Endodermal cell (in vitro differentiated cells): Measurements from ENCODE around the gene TVP23A. TPM values are rescaled to one million over a fixed set of nuclear protein-coding genes. Genes with fewer than 3 reads are reported as not detected.

Source experiments
- DNase-seq: peaks from one replicate; pipeline ENCODE4 v3.0.0-alpha.2; 2017
- H3K27ac ChIP-seq: 2 replicates; pipeline ENCODE4 v1.5.1; 2013; ENCODE audit warnings: mild to moderate bottlenecking, low read depth, low read length, moderate library complexity
- H3K27me3 ChIP-seq: 2 replicates; pipeline ENCODE4 v1.6.1; 2013; ENCODE audit warnings: mild to moderate bottlenecking, low read length, moderate library complexity; ENCODE audit not compliant: insufficient read depth, control insufficient read depth, poor library complexity, severe bottlenecking
- H3K36me3 ChIP-seq: 2 replicates; pipeline ENCODE4 v1.7.0; 2013; ENCODE audit warnings: mild to moderate bottlenecking, low read length, moderate library complexity; ENCODE audit not compliant: control insufficient read depth, insufficient read depth
- H3K4me1 ChIP-seq: one replicate; pipeline ENCODE4 v1.7.0; 2013; ENCODE audit warnings: low read length; ENCODE audit not compliant: control insufficient read depth, insufficient read depth
- H3K4me3 ChIP-seq: 2 replicates; pipeline ENCODE4 v1.5.1; 2013; ENCODE audit warnings: mild to moderate bottlenecking, low read length, moderate library complexity
- H3K9ac ChIP-seq: 2 replicates; pipeline ENCODE4 v1.6.1; 2013; ENCODE audit warnings: mild to moderate bottlenecking, low read length, moderate library complexity; ENCODE audit not compliant: poor library complexity, severe bottlenecking; ENCODE audit errors: extremely low read depth
- H3K9me3 ChIP-seq: 2 replicates; pipeline ENCODE4 v1.6.1; 2013; ENCODE audit warnings: mild to moderate bottlenecking, low read length, moderate library complexity; ENCODE audit not compliant: control insufficient read depth
- H3K27ac Mint-ChIP-seq: 2 replicates; pipeline ENCODE4 v1.8.0; 2020; ENCODE audit warnings: mixed read lengths
- H3K27me3 Mint-ChIP-seq: 2 replicates; pipeline ENCODE4 v1.8.0; 2021; ENCODE audit warnings: mild to moderate bottlenecking, mixed read lengths; ENCODE audit not compliant: insufficient read depth
- H3K36me3 Mint-ChIP-seq: 2 replicates; pipeline ENCODE4 v1.8.0; 2020; ENCODE audit warnings: low read depth, mixed read lengths
- H3K4me1 Mint-ChIP-seq: 2 replicates; pipeline ENCODE4 v1.8.0; 2020; ENCODE audit warnings: mixed read lengths
- H3K4me3 Mint-ChIP-seq: 2 replicates; pipeline ENCODE4 v1.8.0; 2020; ENCODE audit warnings: mild to moderate bottlenecking, moderate library complexity, mixed read lengths
- H3K9me3 Mint-ChIP-seq: 2 replicates; pipeline ENCODE4 v1.8.0; 2020; ENCODE audit warnings: mild to moderate bottlenecking, mixed read lengths
- WGBS, 2 experiments: methylation state at CpG; one replicate each; pipeline versions ENCODE4 v1.1.5 to v1.1.7; 2013; ENCODE audit warnings: missing lambda C conversion rate in 2 of 2, mixed read lengths in 1 of 2; ENCODE audit not compliant: insufficient coverage in 1 of 2, insufficient read length in 1 of 2; 5-methylcytosine and 5-hydroxymethylcytosine counted together
- total RNA-seq, 2 donors: library from RNA; stranded (reverse); fragmentation: NEBNext Ultra II Directional in 1 of 2; extraction: Animal tissue kit (Norgen Biotek cat#: 25700) in 1 of 2; gene quantifications; 2 replicates in 1 of 2; 3 replicates in 1 of 2; pipeline ENCODE4 v1.2.1, GENCODE V29; 2021
- TF ChIP-seq, protein P1 (sequence below): fragments of 200-600 bp; sonication (generic); conservative IDR thresholded peaks from 2 replicates; pipeline ENCODE4 v1.5.0; 2021; ENCODE audit warnings: antibody characterized with exemption, mild to moderate bottlenecking

Gene TVP23A
- total RNA-seq, 2 donors from 2014 or later: 7.6 to 13.6 TPM

DNA sequence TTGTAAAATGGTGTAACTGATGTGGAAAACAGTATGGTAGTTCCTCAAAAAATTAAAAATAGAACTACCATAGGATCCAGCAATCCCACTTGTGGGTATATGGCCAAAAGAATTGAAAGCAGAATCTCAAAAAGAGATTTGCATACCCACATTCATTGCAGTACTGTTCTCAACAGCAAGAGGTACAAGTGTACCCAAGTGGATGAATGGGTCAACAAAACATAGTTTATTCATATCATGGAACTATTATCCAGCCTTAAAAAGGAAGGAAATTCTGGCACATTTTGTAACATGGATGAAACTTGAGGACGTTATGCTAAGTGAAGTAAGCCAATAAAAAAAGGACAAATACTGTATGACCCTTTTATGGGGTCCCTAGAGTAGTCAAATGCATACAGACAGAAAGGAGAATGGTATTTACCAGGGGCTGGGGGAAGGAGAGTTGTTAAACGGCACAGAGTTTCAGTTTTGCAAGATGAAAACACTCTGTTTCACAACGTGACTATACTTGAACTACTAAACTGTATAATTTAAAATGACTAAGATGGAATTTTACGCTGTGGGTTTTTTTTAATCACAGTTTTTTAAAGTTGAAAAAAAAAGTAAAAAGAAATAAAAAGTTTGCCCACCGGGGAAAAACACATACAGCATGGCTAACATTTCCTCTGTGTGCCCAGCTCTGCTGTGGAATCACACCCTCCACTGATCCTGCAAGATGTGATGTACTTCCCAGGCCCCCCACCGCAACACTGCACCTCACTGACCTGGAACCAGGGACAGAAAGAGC, 6.1 kb downstream of the TVP23A start:
- H3K4me3 Mint-ChIP-seq: no peak overlapping the region
- TF ChIP-seq, protein P1, sequence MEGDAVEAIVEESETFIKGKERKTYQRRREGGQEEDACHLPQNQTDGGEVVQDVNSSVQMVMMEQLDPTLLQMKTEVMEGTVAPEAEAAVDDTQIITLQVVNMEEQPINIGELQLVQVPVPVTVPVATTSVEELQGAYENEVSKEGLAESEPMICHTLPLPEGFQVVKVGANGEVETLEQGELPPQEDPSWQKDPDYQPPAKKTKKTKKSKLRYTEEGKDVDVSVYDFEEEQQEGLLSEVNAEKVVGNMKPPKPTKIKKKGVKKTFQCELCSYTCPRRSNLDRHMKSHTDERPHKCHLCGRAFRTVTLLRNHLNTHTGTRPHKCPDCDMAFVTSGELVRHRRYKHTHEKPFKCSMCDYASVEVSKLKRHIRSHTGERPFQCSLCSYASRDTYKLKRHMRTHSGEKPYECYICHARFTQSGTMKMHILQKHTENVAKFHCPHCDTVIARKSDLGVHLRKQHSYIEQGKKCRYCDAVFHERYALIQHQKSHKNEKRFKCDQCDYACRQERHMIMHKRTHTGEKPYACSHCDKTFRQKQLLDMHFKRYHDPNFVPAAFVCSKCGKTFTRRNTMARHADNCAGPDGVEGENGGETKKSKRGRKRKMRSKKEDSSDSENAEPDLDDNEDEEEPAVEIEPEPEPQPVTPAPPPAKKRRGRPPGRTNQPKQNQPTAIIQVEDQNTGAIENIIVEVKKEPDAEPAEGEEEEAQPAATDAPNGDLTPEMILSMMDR: no peak
- no peak overlapping the region for H3K9ac ChIP-seq
- peaks cover 12% of the 10 kb centered on the region for H3K36me3 Mint-ChIP-seq
- H3K9me3 ChIP-seq: no peaks in the 10 kb centered on the region
- no peak overlapping the region for H3K4me3 ChIP-seq
- no peak overlapping the region for H3K27ac Mint-ChIP-seq
- peaks cover 2% of the 10 kb centered on the region for H3K27me3 ChIP-seq
- H3K36me3 ChIP-seq: no peaks in the 10 kb centered on the region
- no peak overlapping the region for H3K27ac ChIP-seq
- H3K9me3 Mint-ChIP-seq: no peaks in the 10 kb centered on the region
- DNase-seq: no peak
- H3K4me1 Mint-ChIP-seq: peaks cover under 1% of the 10 kb centered on the region
- no peaks in the 10 kb centered on the region for H3K27me3 Mint-ChIP-seq
- H3K4me1 ChIP-seq: no peaks in the 10 kb centered on the region
- 97 to 100% methylated on average over 1 to 5 of the region's 6 CpGs for WGBS, 2 experiments

- H3K9me3 Mint-ChIP-seq: no peaks in the 10 kb centered on the region
- DNase-seq: no peak
- Histone ChIP-seq H3K4me3 (no peak overlapping the region), H3K9ac (no peak overlapping the region), H3K36me3 (no peaks in the 10 kb centered on the region), H3K4me1 (no peaks in the 10 kb centered on the region), H3K27me3 (no peaks in the 10 kb centered on the region), H3K9me3 (no peaks in the 10 kb centered on the region), H3K27ac (no peak overlapping the region)
- H3K4me3 Mint-ChIP-seq: no peak overlapping the region
- H3K4me1 Mint-ChIP-seq: no peaks in the 10 kb centered on the region
- H3K27me3 Mint-ChIP-seq: no peaks in the 10 kb centered on the region
- 67 to 90% methylated on average over 1 to 3 of the region's 3 CpGs for WGBS, 2 experiments
- H3K36me3 Mint-ChIP-seq: peaks cover 12% of the 10 kb centered on the region
- H3K27ac Mint-ChIP-seq: no peak overlapping the region
- TF ChIP-seq, protein P1: no peak
Measured at GRCh38 chr16:10809706-10810105, 8.9 kb downstream of the TVP23A start.

DNA sequence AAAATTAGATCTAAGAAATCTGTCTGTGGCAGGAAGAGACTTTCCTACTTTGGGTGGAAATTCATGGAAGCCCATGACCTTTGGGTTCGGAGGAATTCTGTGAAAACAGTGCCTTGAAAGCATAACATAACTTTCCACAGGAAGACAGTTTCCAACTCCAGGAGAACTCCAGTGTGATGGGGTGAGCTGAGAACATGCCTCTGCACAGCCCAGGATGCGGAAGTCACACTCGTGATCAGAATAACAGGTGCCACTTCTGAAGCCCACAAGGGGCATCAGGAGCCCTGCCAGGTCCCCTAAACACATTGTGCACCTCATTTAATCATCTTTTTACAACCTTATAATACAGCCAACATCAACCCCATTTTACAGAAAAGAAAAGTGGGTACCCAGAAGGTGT, 9.7 kb downstream of the TVP23A start:
- TF ChIP-seq, protein P1: no peak
- peaks cover 12% of the 10 kb centered on the region for H3K36me3 Mint-ChIP-seq
- 97 to 100% methylated on average over 1 to 3 of the region's 3 CpGs for WGBS, 2 experiments
- no peaks in the 10 kb centered on the region for H3K9me3 ChIP-seq
- H3K27me3 Mint-ChIP-seq: no peaks in the 10 kb centered on the region
- no peaks in the 10 kb centered on the region for H3K4me1 Mint-ChIP-seq
- no peak overlapping the region for H3K4me3 ChIP-seq
- no peaks in the 10 kb centered on the region for H3K27me3 ChIP-seq
- H3K36me3 ChIP-seq: no peaks in the 10 kb centered on the region
- no peak overlapping the region for H3K4me3 Mint-ChIP-seq
- H3K4me1 ChIP-seq: no peaks in the 10 kb centered on the region
- H3K9ac ChIP-seq: no peak overlapping the region
- no peak overlapping the region for H3K27ac Mint-ChIP-seq
- no peak for DNase-seq
- no peaks in the 10 kb centered on the region for H3K9me3 Mint-ChIP-seq
- H3K27ac ChIP-seq: no peak overlapping the region
